Natural killer cell treated with Interleukin-12 subunit alpha and Interleukin-12 subunit beta and Interleukin-15 and Interleukin-18, amount 100 ng/mL, for 72 hours (primary cell): ENCODE results near the gene PLEKHG1. TPM values are rescaled to one million over a fixed set of nuclear protein-coding genes. Genes with fewer than 3 reads are reported as not detected.
A peak's percentile ranks its signal among the peaks of the same experiment; 100 is the strongest.

Experiments
- ATAC-seq, 2 donors: fragments of 150-1000 bp; cut with Tn5 transposase in 1 of 2; sonication (Bioruptor Pico), chemical (Tn5 transposase) in 1 of 2; 2 replicates each; pipeline ENCODE4 v1.10.0; 2021
- DNase-seq: peaks from one replicate; pipeline ENCODE4 v3.0.0; 2022; ENCODE audit warnings: low spot score
- H3K27ac Mint-ChIP-seq, 2 donors: 1 replicate in 1 of 2; 2 replicates in 1 of 2; pipeline ENCODE4 v1.8.0; 2022; ENCODE audit warnings: mixed read lengths in 2 of 2, mild to moderate bottlenecking in 1 of 2, moderate library complexity in 1 of 2
- H3K27me3 Mint-ChIP-seq, 2 donors: 1 replicate in 1 of 2; 2 replicates in 1 of 2; pipeline ENCODE4 v1.8.0; 2022; ENCODE audit warnings: mixed read lengths in 2 of 2
- H3K36me3 Mint-ChIP-seq: one replicate; pipeline ENCODE4 v1.8.0; 2022; ENCODE audit warnings: mixed read lengths
- H3K4me1 Mint-ChIP-seq, 2 donors: 1 replicate in 1 of 2; 2 replicates in 1 of 2; pipeline ENCODE4 v1.8.0; 2022; ENCODE audit warnings: low read depth in 2 of 2, mixed read lengths in 2 of 2, mild to moderate bottlenecking in 1 of 2
- H3K4me3 Mint-ChIP-seq: one replicate; pipeline ENCODE4 v1.8.0; 2022; ENCODE audit warnings: mixed read lengths
- H3K9me3 Mint-ChIP-seq: 2 replicates; pipeline ENCODE4 v1.8.0; 2022; ENCODE audit warnings: mixed read lengths
- total RNA-seq, 2 donors: library from RNA; stranded (reverse); gene quantifications; one replicate each; pipeline ENCODE4 v1.2.3, GENCODE V29; 2022

The PLEKHG1 gene
- total RNA-seq, 2 donors from 2014 or later = 0.29 to 3.3 TPM

DNA sequence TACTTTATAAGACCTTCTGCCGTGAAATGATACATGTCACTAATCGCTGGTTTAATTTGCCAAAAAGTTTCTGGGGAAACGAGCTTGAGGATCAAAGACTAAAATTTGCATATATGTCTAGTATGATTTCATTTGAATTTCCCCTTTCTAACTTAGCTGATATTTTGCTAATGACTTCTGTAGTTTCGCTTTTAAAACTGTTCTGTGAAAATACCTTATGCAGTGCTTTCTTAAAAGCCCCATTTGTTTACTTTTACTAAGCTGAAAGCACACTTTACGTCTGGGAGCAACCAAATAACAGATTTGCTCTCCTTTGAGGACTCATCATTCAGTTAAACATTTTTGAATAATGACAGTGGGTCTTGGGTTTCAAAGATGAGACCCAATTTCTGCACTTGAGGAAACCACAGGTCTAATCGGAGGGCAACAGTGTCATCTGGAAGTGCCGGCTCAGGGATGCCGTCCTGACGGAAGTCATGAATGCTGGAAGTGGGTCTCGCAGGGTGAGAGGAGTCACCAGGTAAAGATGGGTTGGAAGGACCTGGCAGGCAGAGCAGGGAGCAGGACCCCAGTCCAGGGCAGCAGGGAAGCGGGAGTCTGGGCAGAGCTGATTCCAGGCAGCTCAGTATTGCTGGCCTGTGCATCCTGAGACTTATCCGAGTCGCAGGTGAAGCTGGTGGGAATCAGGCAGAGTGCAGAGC, 33.2 kb downstream of the PLEKHG1 start:
- H3K27me3 Mint-ChIP-seq = peaks cover 18 to 23% of the 10 kb centered on the region in 2 donors
- DNase-seq (no peak), ATAC-seq (peak; percentile 25 to 39)
- no peaks in the 10 kb centered on the region for H3K36me3 Mint-ChIP-seq
- peaks cover 0 to 14% of the 10 kb centered on the region in 2 donors for H3K4me1 Mint-ChIP-seq
- H3K27ac Mint-ChIP-seq = peak overlapping the region in 1 of 2 donors; percentile 76
- H3K4me3 Mint-ChIP-seq = peak overlapping the region; percentile 89
- H3K9me3 Mint-ChIP-seq = no peaks in the 10 kb centered on the region

DNA sequence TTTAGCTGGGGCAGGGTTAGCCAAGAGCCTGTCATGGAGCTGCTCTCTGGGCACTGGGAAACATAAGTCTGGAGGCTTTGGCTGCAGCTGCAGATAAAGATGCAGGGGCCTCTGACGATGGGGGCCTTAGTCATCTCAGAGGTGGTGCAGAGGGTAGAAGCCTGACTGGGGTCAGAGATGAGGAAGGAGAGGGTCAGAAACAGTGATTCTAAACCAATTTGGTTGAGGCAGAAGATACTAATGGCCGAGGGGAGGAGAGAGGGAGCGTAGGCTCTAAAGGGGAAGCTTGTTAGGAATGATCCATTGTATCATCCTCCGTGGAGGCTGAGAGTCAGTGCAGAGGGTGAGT, 33.8 kb downstream of the PLEKHG1 start:
- ATAC-seq (peak; percentile 45 to 50), DNase-seq (no peak)
- Mint-ChIP-seq H3K27ac (peak overlapping the region in 1 of 2 donors; percentile 76), H3K4me1 (peaks cover 0 to 14% of the 10 kb centered on the region in 2 donors), H3K36me3 (no peaks in the 10 kb centered on the region), H3K9me3 (no peaks in the 10 kb centered on the region), H3K27me3 (peaks cover 18 to 28% of the 10 kb centered on the region in 2 donors), H3K4me3 (peak overlapping the region; percentile 89)

DNA sequence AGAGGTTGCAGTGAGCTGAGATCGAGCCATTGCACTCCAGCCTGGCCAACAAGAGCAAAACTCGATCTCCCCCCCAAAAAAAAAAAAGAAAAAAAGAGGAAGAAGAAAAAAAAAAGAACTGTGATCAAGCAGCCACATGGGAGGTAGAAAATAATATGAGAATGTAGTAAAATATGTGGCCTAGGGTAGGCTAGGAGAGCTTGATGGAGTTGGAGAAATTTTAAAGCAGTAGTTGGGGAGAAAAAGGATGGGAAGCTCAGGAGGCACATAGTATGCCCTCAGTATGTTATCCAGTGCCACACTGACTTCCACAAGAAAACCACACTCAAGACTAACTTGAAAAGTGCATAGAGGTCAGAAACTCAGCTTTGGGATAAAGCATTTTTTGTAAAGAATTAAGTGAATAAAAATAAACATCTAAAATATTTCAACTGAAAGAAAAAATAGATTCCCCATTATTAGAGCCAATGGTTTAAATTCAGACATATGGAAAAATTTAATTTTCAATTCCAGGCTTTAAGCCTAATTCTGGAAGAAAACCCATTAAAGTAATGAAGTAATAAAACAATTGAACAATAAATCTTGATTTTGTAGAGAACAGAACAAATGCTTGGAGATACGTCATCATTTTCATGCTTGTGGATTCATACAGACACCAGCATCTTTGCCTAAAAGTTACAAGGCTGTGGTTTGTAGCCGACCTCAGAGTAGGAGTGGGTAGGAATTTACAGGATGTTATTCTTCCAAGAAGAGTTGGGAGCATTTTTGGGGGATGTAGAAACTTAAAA, 34.7 kb downstream of the PLEKHG1 start:
- no peaks in the 10 kb centered on the region for H3K36me3 Mint-ChIP-seq
- H3K4me1 Mint-ChIP-seq = peaks cover 0 to 14% of the 10 kb centered on the region in 2 donors
- DNase-seq = no peak
- ATAC-seq = no peak
- H3K27ac Mint-ChIP-seq = peak overlapping the region in 1 of 2 donors; percentile 76
- H3K4me3 Mint-ChIP-seq = peak overlapping the region; percentile 89
- H3K27me3 Mint-ChIP-seq = peaks cover 18 to 31% of the 10 kb centered on the region in 2 donors
- no peaks in the 10 kb centered on the region for H3K9me3 Mint-ChIP-seq

DNA sequence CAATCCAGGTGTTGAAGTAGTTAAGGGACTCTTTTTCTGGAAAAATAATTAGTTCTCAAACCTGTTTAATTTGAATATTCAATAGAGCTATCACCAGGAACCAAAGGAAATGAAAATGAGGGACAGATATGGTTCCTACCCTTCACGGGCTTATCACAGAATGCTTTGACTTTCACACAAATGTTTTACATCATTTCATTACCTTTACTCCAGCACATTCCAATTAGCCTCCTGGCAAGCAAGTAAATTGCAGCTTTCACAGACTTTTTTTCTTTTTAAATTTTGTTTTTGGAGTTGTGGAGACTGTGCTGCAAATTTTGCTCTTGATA, 35.2 kb downstream of the PLEKHG1 start:
- DNase-seq (no peak), ATAC-seq (no peak)
- Mint-ChIP-seq H3K27ac (no peak overlapping the region), H3K9me3 (no peaks in the 10 kb centered on the region), H3K27me3 (peaks cover 18 to 31% of the 10 kb centered on the region in 2 donors), H3K36me3 (no peaks in the 10 kb centered on the region), H3K4me3 (no peak overlapping the region), H3K4me1 (peaks cover 0 to 14% of the 10 kb centered on the region in 2 donors)

DNA sequence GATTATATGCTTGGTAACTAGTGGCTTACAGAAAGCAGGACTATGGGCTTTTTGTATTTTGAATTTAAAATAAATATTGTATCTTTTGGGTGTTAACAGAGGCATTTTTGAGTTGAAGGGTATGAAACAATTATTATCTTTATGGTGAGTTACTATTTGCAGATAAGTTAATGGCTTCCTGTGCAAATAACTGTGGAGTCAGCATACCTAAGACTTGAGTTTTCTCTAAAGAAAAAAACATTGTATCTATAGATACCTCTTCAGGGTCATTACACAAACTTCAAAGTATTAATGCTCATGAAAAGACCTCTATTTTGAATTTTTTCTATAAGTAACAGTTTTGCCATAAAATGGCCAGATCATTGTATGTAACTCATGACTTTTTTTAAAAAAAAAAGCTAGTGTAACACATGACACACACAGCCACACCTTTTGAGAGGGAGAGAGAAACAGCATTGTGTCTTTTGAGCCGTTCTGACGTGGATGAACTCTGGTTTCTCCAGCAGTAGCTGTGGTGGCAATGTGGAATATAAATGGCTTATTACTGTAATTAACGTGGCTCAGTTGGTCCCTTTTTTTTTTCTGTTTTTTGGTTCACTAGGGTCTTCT, 36.3 kb downstream of the PLEKHG1 start:
- no peak overlapping the region for H3K27ac Mint-ChIP-seq
- no peaks in the 10 kb centered on the region for H3K36me3 Mint-ChIP-seq
- DNase-seq = no peak
- ATAC-seq = no peak
- no peak overlapping the region for H3K4me3 Mint-ChIP-seq
- no peaks in the 10 kb centered on the region for H3K9me3 Mint-ChIP-seq
- H3K27me3 Mint-ChIP-seq = peaks cover 14 to 39% of the 10 kb centered on the region in 2 donors
- peaks cover 0 to 14% of the 10 kb centered on the region in 2 donors for H3K4me1 Mint-ChIP-seq

DNA sequence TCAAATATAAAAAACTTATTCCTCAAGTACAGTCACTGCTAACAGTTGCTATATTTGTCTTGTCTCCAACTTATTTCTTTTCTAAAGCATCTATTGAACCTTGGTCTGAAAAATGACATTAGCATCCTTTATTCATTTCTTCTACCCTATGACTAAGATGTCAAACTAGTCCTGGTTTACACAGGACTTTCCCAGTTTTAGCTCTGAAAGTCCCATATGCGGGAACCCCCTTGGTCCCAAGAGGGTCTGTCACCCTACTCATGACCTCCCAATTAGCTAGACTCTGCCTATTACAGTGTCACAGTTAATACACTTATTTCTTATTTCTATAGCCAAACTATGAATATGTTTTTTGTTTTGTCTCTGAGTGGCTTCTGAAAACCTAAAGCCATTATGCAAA, 37.1 kb downstream of the PLEKHG1 start:
- H3K4me1 Mint-ChIP-seq = peaks cover 0 to 14% of the 10 kb centered on the region in 2 donors
- ATAC-seq (no peak), DNase-seq (no peak)
- no peak overlapping the region for H3K27ac Mint-ChIP-seq
- no peaks in the 10 kb centered on the region for H3K9me3 Mint-ChIP-seq
- H3K27me3 Mint-ChIP-seq = peaks cover 14 to 39% of the 10 kb centered on the region in 2 donors
- no peaks in the 10 kb centered on the region for H3K36me3 Mint-ChIP-seq
- no peak overlapping the region for H3K4me3 Mint-ChIP-seq

DNA sequence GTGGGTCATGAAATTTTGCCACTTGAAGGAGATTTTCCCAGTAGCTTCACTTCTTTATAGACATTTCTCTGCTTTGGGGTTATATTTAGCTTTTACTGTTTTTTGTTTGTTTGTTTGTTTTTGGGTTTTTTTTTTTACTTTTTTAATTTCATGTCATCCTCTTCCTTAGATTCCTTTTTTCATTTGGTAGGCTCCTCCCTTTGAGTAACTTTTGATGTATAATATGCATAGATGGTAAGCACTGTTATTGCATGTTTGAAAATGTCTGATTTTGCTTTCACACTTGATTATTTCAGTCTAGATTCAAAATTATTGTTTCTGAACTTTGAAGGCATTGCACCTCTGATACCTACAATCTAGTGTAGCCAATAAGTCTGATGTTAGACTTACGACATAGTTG, 37.6 kb downstream of the PLEKHG1 start:
- H3K9me3 Mint-ChIP-seq = no peaks in the 10 kb centered on the region
- peaks cover 14 to 39% of the 10 kb centered on the region in 2 donors for H3K27me3 Mint-ChIP-seq
- DNase-seq (no peak), ATAC-seq (no peak)
- H3K4me1 Mint-ChIP-seq = peaks cover 0 to 14% of the 10 kb centered on the region in 2 donors
- H3K36me3 Mint-ChIP-seq = no peaks in the 10 kb centered on the region
- no peak overlapping the region for H3K27ac Mint-ChIP-seq
- no peak overlapping the region for H3K4me3 Mint-ChIP-seq

DNA sequence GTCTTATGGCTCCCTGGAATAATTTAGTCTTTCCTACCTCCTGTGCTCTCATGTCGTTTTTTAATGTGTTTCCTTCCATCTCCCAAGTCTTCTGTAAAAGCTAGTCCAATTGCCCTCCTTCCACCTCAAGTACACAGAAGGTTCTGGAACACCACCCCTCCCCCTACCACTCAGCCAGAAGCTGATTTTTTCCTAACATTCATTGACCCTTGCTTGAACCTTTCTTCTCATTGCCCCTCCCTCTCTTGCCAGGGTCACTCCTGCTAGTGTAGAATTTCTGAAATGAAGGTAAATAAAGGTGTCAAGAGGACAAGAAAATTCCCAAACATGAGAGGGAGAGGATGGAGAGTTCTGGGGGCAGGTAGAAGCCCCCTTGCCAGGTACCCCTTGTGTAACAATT, 38.6 kb downstream of the PLEKHG1 start:
- no peak overlapping the region for H3K4me3 Mint-ChIP-seq
- no peak overlapping the region for H3K27ac Mint-ChIP-seq
- no peaks in the 10 kb centered on the region for H3K9me3 Mint-ChIP-seq
- peaks cover 11 to 33% of the 10 kb centered on the region in 2 donors for H3K27me3 Mint-ChIP-seq
- H3K36me3 Mint-ChIP-seq = no peaks in the 10 kb centered on the region
- ATAC-seq = no peak
- DNase-seq = no peak
- peaks cover 0 to 8% of the 10 kb centered on the region in 2 donors for H3K4me1 Mint-ChIP-seq

DNA sequence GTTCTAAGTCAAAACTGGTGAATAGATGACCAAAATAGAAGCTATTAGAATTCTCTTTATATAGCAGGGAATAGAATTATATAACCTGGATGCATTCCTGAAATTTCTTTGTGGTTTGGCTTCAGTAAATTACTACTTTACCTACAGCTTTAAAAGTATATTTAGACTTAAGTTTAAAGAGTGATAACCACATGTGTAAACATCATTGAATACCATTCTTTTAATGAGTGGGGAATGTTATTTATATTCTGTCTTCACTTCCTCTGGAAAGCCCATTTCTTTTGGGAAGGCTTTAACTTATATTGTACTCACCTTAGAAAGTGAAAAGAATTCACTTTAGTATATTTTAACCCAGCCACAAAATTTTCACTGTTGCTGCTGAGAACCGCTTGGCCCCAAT, 39.1 kb downstream of the PLEKHG1 start:
- ATAC-seq = no peak
- Mint-ChIP-seq H3K9me3 (no peaks in the 10 kb centered on the region), H3K4me1 (peaks cover 0 to 3% of the 10 kb centered on the region in 2 donors), H3K4me3 (no peak overlapping the region), H3K36me3 (no peaks in the 10 kb centered on the region), H3K27me3 (peaks cover 6 to 29% of the 10 kb centered on the region in 2 donors), H3K27ac (no peak overlapping the region)
- no peak for DNase-seq

DNA sequence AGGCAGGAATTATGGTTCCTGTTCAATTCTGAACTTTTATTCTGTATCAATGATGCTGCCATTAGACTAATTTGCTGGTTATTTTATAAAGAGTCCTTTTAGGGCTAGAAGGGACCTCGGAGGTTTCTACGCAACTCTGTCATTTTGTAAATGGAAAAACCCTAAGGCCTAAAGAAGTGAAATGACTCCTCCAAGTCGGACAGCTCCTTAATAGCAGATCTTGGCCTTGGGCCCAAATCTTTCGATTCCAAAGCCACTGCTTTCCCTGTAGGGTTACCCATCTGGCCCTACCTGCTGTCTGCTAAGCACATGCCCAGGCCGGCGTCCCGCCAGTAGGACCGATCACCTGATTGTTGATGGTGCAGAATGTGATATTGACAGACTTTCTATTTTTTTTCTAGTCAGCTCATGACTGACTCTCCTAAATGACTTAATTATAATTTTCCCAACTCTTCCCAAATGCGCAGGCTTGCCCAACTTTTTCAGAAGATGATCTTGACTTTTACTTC, 40.2 kb downstream of the PLEKHG1 start:
- H3K27me3 Mint-ChIP-seq = peaks cover 6 to 27% of the 10 kb centered on the region in 2 donors
- H3K4me3 Mint-ChIP-seq = no peak overlapping the region
- H3K4me1 Mint-ChIP-seq = no peaks in the 10 kb centered on the region
- no peaks in the 10 kb centered on the region for H3K9me3 Mint-ChIP-seq
- no peak overlapping the region for H3K27ac Mint-ChIP-seq
- no peak for DNase-seq
- no peaks in the 10 kb centered on the region for H3K36me3 Mint-ChIP-seq
- ATAC-seq = no peak

DNA sequence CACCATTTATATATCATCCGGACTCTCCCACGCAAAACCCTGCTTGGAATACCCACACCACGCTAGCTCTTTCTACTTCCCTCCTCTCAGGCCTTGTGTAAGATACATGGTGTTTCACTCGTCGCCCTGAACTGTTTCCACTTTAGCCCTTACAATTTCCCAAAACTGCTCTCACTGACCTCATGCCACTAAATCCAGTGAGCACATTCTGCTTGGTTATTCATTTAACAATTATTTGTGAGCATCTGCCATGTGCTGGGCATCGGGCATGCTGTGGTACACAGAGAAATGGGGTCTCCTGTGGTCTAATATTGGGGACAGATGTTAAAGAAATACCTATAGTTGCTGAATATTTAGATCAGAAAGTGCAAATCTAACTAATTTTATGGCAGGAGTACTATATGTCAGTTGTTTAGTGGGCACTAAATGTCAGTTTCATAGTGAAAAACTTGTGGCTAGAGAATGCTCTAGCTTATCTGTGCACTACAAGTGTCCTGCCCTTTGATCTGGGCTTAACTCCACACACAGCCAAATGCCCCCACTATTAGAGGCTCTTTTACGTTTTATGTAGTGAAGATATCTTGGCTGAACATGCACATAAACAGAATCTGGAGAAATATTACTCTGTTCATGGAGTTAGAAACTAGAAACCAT, 41.0 kb downstream of the PLEKHG1 start:
- Mint-ChIP-seq H3K36me3 (no peaks in the 10 kb centered on the region), H3K4me1 (no peaks in the 10 kb centered on the region), H3K9me3 (no peaks in the 10 kb centered on the region), H3K27ac (no peak overlapping the region), H3K27me3 (peaks cover 6 to 27% of the 10 kb centered on the region in 2 donors), H3K4me3 (peak overlapping the region; percentile 35)
- ATAC-seq (no peak), DNase-seq (no peak)

DNA sequence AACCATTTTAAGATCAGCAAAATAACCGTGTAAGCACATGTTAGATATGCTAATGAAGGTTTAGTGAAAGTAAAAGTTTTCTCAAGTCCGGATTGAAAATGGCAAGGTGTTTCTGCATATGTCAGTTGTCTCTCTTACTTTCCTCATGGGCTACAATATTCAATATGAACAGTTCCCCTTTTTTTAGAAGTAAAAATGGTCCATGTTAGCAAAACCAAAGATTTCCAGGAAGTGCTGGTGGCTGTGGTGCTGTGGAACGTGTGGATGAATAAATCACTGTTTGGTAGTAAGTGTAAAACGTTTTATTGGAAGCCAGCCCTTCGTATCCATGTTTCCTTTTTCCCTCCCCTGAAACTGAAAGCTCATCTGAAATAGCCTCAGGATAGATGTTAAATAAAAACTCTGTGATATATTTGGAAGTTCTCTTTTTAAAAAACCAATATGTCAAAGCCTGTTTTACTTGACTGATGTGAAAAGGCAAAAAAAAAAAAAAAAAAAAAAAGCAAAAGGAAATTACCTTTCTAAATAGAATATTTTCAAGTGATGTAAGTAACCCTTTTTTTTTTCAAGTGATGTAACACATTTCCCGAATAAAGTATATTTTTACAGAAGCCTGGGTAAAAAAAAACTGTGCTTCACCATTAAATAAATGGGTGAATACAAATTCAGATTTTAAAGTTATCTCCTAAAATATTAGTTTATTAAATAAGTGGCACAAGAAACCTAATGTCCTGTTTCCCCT, 41.9 kb downstream of the PLEKHG1 start:
- Mint-ChIP-seq H3K9me3 (no peaks in the 10 kb centered on the region), H3K27ac (no peak overlapping the region), H3K36me3 (no peaks in the 10 kb centered on the region), H3K27me3 (peaks cover 9 to 32% of the 10 kb centered on the region in 2 donors), H3K4me1 (no peaks in the 10 kb centered on the region), H3K4me3 (peak overlapping the region; percentile 35)
- DNase-seq (no peak), ATAC-seq (no peak)

DNA sequence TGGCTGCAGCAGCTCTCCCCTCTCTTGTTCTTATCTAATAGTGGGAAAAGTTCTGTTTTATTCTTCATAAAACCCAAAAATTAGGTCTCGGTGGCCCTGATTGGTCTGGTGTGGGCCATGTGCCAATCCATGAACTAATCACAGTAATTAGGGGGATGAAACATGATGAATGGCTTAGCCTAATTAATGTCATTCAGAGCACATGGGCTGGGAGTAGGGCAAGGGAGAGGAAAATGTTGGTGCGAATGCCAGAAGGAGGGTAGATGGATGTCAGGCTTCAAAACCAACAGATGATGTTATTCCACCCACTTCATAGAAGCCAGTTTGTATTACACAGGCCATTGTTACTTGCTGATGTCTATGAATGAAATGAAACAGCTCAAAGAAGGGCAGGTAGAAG, 46.5 kb downstream of the PLEKHG1 start:
- no peaks in the 10 kb centered on the region for H3K9me3 Mint-ChIP-seq
- H3K27ac Mint-ChIP-seq = no peak overlapping the region
- H3K27me3 Mint-ChIP-seq = peaks cover 3 to 16% of the 10 kb centered on the region in 2 donors
- ATAC-seq (no peak), DNase-seq (no peak)
- no peaks in the 10 kb centered on the region for H3K36me3 Mint-ChIP-seq
- H3K4me3 Mint-ChIP-seq = no peak overlapping the region
- H3K4me1 Mint-ChIP-seq = no peaks in the 10 kb centered on the region
